ENCODE measurements around the gene DLG2. TPM values are rescaled to one million over a fixed set of nuclear protein-coding genes. Genes with fewer than 3 reads are reported as not detected.

DLG2 gene
- total and polyA plus RNA-seq, 9 of the 15 experiments (the other 6 are each of a cell fraction or from before 2014, with no cell fraction given): 0.52 to 1.6 (median 0.95) TPM

GRCh38 chr11:85627332-85627997 is at the start of gene DLG2 (continued):
- TF ChIP-seq ARID3A (IDR thresholded peaks at IDR 0.05; ENCODE audit: borderline replicate concordance, low read depth, low read length) (no peak), ZNF212 (CRISPR knock-in tag; IDR thresholded peaks at IDR 0.05) (no peak)

DNA sequence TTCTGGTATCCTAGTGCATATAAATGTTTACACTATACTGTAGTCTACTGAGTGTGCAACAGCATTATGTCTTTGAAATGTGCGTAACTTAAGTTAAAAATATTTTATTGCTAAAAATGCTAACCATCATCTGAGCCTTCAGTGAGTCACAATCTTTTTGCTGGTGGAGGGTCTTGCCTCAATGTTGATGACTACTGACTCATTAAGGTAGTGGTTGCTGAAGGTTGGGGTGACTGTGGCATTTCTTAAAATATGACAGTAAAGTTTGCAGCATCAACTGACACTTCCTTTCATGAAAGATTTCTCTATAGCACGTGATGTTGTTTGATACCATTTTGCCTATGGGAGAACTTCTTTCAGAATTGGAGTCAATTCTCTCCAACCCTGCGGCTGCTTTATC is 46.2 kb upstream of the DLG2 start:
- no peak for ATAC-seq
- no peak for TF ChIP-seq PHF20 (IDR thresholded peaks at IDR 0.05; ENCODE audit: partially characterized antibody)
- no peak for TF ChIP-seq DACH1 (IDR thresholded peaks at IDR 0.05; ENCODE audit: partially characterized antibody)
- TF ChIP-seq, protein P1, sequence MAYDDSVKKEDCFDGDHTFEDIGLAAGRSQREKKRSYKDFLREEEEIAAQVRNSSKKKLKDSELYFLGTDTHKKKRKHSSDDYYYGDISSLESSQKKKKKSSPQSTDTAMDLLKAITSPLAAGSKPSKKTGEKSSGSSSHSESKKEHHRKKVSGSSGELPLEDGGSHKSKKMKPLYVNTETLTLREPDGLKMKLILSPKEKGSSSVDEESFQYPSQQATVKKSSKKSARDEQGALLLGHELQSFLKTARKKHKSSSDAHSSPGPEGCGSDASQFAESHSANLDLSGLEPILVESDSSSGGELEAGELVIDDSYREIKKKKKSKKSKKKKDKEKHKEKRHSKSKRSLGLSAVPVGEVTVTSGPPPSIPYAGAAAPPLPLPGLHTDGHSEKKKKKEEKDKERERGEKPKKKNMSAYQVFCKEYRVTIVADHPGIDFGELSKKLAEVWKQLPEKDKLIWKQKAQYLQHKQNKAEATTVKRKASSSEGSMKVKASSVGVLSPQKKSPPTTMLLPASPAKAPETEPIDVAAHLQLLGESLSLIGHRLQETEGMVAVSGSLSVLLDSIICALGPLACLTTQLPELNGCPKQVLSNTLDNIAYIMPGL (CRISPR knock-in tag; IDR thresholded peaks at IDR 0.05): no peak
- TF ChIP-seq MCM2 (IDR thresholded peaks at IDR 0.05; ENCODE audit: low read depth): no peak
- TF ChIP-seq NFIC (IDR thresholded peaks at IDR 0.05): no peak
- TF ChIP-seq ZNF354B (CRISPR knock-in tag; IDR thresholded peaks at IDR 0.05): no peak
- no peak for TF ChIP-seq IRF9 (tag; IDR thresholded peaks at IDR 0.05)
- TF ChIP-seq ILK (tag; IDR thresholded peaks at IDR 0.05; ENCODE audit: borderline replicate concordance, low read depth): no peak
- TF ChIP-seq NBN (IDR thresholded peaks at IDR 0.05; ENCODE audit: low read depth): no peak
- no peak for TF ChIP-seq TCF7 (IDR thresholded peaks at IDR 0.05; ENCODE audit: borderline replicate concordance)
- no peak for TF ChIP-seq RFX7 (CRISPR knock-in tag; IDR thresholded peaks at IDR 0.05)
- TF ChIP-seq HDAC8 (tag; IDR thresholded peaks at IDR 0.05): no peak
- no peak for TF ChIP-seq BRCA1 (IDR thresholded peaks at IDR 0.05)
- TF ChIP-seq BRCA1 (CRISPR knock-in tag; IDR thresholded peaks at IDR 0.05): no peak
- TF ChIP-seq ZNF431 (CRISPR knock-in tag; IDR thresholded peaks at IDR 0.05): no peak
- no peak for TF ChIP-seq U2AF1 (optimal IDR thresholded peaks at IDR 0.05; ENCODE audit: low read depth, low read length)
- no peak for TF ChIP-seq ZNF695 (CRISPR knock-in tag; IDR thresholded peaks at IDR 0.05)
- TF ChIP-seq RBM17 (IDR thresholded peaks at IDR 0.05; ENCODE audit: borderline replicate concordance, low read depth, low read length): no peak

More for the DNA sequence above, 46.2 kb upstream of the DLG2 start:
- Histone ChIP-seq H3K79me2 (ENCODE audit: control insufficient read depth, insufficient read depth, low read length) (no peaks in the 10 kb centered on the region), H3K27me3 (ENCODE audit: control insufficient read depth in 2 of 2, insufficient read depth in 2 of 2, low read length in 2 of 2) (no peaks in the 10 kb centered on the region; a peak in 2 of 5 replicates), H4K20me1 (replicated peaks; ENCODE audit: control insufficient read depth, insufficient read depth, low read length) (no peaks in the 10 kb centered on the region), H3K4me1 (replicated peaks in 1 of 2; ENCODE audit: control insufficient read depth in 2 of 2, insufficient read depth in 2 of 2, low read length in 2 of 2) (no peaks in the 10 kb centered on the region), H3K36me3 (ENCODE audit: control insufficient read depth, insufficient read depth, low read length) (no peaks in the 10 kb centered on the region), H3K4me3 (no peak overlapping the region), H2AFZ (ENCODE audit: low read depth, low read length) (no peak overlapping the region), H3K27ac (ENCODE audit: extremely low read depth, low read depth, low read length) (no peak overlapping the region), H3K9me3 (replicated peaks; ENCODE audit: control insufficient read depth, insufficient read depth, low read depth, low read length) (no peaks in the 10 kb centered on the region), H3K9ac (ENCODE audit: insufficient read depth in 1 of 2, low read depth in 2 of 2, low read length in 2 of 2) (no peak overlapping the region), H3K9me1 (ENCODE audit: control insufficient read depth, insufficient read depth, low read length) (no peaks in the 10 kb centered on the region), H3K4me2 (ENCODE audit: insufficient read depth, low read length) (no peak overlapping the region)
- CTCF ChIA-PET (ENCODE audit: low intra/inter-chr PET ratio): no interaction called here
- POLR2A ChIA-PET: no interaction called here
- FAIRE-seq (no peak), DNase-seq (ENCODE audit: extremely low read depth in 1 of 4, low spot score in 3 of 4) (no peak)
- WGBS (ENCODE audit: insufficient coverage, low coverage, missing lambda C conversion rate): 7% methylated on average over 3 of the region's 3 CpGs
- in situ Hi-C loops (cut with MboI): no loop called here
- no TSS peak for BruUV-seq (replicated peaks)
- intact Hi-C loops (cut with micrococcal nuclease): no loop called here

All from K562 (cell line).